ENCODE measurements around the gene CLIP1.

DNA sequence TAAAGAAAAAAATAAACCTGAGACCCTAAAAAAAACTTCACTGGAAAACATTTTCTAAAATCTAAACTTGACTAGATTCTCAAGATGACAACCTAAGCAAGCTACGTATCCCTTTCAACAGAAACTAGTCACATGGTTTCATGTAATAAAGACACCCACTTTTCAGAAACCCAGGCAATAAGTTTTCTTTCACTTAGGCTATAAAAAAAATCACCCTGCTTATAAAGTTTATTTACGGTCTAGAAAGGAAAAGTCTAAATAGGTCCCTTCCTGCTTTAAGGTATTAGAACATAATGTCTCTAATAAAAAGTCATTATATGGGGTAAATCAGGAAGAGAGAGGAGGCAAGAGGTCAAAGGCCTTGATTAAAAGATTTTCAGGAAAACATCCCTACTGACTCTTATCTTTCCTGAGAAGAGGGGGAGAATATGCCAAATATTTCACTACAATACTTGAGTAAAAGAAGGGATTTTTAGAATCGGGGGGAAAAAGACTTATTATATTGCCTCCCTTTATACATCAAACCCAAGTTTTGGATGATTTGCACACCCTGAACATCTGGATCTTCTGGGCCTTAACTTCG lies 9.5 kb downstream of the CLIP1 start:
- no peak for TF ChIP-seq EP300 (IDR thresholded peaks at IDR 0.05; ENCODE audit: borderline replicate concordance)
- TF ChIP-seq, protein P1, sequence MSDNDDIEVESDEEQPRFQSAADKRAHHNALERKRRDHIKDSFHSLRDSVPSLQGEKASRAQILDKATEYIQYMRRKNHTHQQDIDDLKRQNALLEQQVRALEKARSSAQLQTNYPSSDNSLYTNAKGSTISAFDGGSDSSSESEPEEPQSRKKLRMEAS (IDR thresholded peaks at IDR 0.05), result no peak
- TF ChIP-seq CEBPB (IDR thresholded peaks at IDR 0.05), result no peak
